Measurements from ENCODE around the gene APOOL.

- TF ChIP-seq, protein P1, sequence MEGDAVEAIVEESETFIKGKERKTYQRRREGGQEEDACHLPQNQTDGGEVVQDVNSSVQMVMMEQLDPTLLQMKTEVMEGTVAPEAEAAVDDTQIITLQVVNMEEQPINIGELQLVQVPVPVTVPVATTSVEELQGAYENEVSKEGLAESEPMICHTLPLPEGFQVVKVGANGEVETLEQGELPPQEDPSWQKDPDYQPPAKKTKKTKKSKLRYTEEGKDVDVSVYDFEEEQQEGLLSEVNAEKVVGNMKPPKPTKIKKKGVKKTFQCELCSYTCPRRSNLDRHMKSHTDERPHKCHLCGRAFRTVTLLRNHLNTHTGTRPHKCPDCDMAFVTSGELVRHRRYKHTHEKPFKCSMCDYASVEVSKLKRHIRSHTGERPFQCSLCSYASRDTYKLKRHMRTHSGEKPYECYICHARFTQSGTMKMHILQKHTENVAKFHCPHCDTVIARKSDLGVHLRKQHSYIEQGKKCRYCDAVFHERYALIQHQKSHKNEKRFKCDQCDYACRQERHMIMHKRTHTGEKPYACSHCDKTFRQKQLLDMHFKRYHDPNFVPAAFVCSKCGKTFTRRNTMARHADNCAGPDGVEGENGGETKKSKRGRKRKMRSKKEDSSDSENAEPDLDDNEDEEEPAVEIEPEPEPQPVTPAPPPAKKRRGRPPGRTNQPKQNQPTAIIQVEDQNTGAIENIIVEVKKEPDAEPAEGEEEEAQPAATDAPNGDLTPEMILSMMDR (IDR thresholded peaks at IDR 0.05), result no peak
- TF ChIP-seq ZFX (IDR thresholded peaks at IDR 0.05; ENCODE audit: borderline replicate concordance), result no peak
These were observed 62.0 kb downstream of the APOOL start for GRCh38 chrX:85065512-85066198.

Measured in 22Rv1 (cell line).